Breast epithelium (tissue), 4 donors: ENCODE data around the gene NEGR1. TPM values are rescaled to one million over a fixed set of nuclear protein-coding genes. Genes with fewer than 3 reads are reported as not detected.

ENCODE experiments used
- DNase-seq, 2 donors: peaks; one replicate each; pipeline ENCODE4 v3.0.0-alpha.2; 2019; ENCODE audit warnings: low spot score in 2 of 2
- H3K27ac ChIP-seq, 2 donors: fragments of 200-600 bp; sonication (generic) in 1 of 2; one replicate each; pipeline ENCODE4 v1.5.1; 2016 to 2019; ENCODE audit warnings: mild to moderate bottlenecking in 1 of 2
- H3K27me3 ChIP-seq, 2 donors: fragments of 200-600 bp; sonication (generic) in 1 of 2; one replicate each; pipeline versions ENCODE4 v1.5.1 to v1.6.0; 2017 to 2019; ENCODE audit warnings: control low read depth in 1 of 2, mild to moderate bottlenecking in 1 of 2
- H3K36me3 ChIP-seq: fragments of 200-600 bp; one replicate; pipeline ENCODE4 v1.5.1; 2019
- H3K4me1 ChIP-seq, 2 donors: fragments of 200-600 bp; sonication (generic); one replicate each; pipeline ENCODE4 v1.5.1; 2016 to 2019; ENCODE audit warnings: control low read depth in 1 of 2
- H3K4me3 ChIP-seq, 3 donors: fragments of 200-600 bp; sonication (generic); 1 replicate in 2 of 3; 2 replicates in 1 of 3; pipeline ENCODE4 v1.5.1; 2016 to 2019; ENCODE audit warnings: mild to moderate bottlenecking in 3 of 3, moderate library complexity in 2 of 3
- H3K9me3 ChIP-seq, 2 donors: fragments of 200-600 bp; sonication (generic) in 1 of 2; one replicate each; pipeline ENCODE4 v1.5.1; 2016 to 2019; ENCODE audit warnings: control low read depth in 1 of 2
- POLR2A ChIP-seq: fragments of 450-650 bp; IDR thresholded peaks from one replicate; pipeline ENCODE4 v1.6.1; 2016; ENCODE audit warnings: antibody characterized with exemption, mild to moderate bottlenecking, moderate library complexity
- POLR2AphosphoS5 ChIP-seq, 3 donors: sonication (generic); formaldehyde crosslinking; IDR thresholded peaks; one replicate each; pipeline ENCODE4 v1.6.1; 2017; ENCODE audit warnings: antibody characterized with exemption in 3 of 3
- intact Hi-C: fragments of 100-400 bp; cut with DNase I; formaldehyde crosslinking; loops from one replicate; pipeline ENCODE4 v1.15.1; 2023; ENCODE audit warnings: low total_unique reads
- total RNA-seq, 3 donors: library from RNA; depleted of rRNA; stranded (reverse); fragments of >200 nt; gene quantifications; one replicate each; pipeline ENCODE4 v1.1.0, GENCODE V29; 2016
- TF ChIP-seq, protein P1 (sequence below), 3 donors: fragments of 450-650 bp; IDR thresholded peaks; one replicate each; pipeline ENCODE4 v1.5.1; 2016 to 2017; ENCODE audit warnings: antibody characterized with exemption in 3 of 3, mild to moderate bottlenecking in 3 of 3, moderate library complexity in 3 of 3

The NEGR1 gene
- total RNA-seq, 3 donors from 2014 or later: 5.6 to 33.3 (median 7.9) TPM

DNA sequence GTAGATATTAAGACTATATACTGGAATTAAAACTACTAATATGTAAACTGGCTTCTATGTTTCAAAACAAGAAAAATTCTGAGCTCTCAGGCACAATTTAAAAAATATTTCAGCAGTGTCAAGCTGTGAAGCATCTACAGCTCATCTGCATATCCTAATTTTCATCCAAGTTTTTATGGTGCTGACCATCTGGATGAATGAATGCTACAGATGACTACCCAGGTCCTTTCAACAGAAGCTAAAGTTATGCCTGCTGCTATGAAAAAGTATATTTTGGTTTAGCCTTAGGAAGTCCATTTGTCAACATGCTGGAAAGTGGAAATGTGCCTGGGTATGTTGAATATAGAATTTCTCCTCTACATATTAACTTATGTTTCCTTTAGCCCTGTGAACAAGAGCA lies 206.9 kb downstream of the NEGR1 start:
- no peak overlapping the region for H3K4me3 ChIP-seq
- no peak for TF ChIP-seq POLR2A

DNA sequence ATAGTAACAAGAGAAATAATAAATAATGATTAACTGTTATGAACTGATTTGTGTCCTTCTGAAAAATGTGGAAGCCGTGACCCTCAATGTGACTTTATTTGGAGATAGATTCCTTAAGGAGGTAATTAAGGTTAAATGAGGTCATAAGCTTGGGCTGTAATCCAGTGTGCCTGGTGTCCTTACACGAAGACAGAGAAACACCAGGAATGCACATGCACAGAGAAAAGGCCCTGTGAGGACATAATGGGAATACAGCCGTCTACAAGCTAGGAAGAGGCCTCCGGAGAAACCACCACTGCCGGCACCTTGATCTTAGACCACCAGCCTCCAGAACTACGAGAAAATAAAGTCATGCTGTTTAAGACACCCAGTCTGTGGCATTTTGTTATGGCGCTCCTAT lies 215.9 kb downstream of the NEGR1 start:
- H3K4me1 ChIP-seq: no peaks in the 10 kb centered on the region
- H3K36me3 ChIP-seq: no peaks in the 10 kb centered on the region
- no peak overlapping the region for H3K27ac ChIP-seq
- no peaks in the 10 kb centered on the region for H3K9me3 ChIP-seq
- TF ChIP-seq, protein P1, sequence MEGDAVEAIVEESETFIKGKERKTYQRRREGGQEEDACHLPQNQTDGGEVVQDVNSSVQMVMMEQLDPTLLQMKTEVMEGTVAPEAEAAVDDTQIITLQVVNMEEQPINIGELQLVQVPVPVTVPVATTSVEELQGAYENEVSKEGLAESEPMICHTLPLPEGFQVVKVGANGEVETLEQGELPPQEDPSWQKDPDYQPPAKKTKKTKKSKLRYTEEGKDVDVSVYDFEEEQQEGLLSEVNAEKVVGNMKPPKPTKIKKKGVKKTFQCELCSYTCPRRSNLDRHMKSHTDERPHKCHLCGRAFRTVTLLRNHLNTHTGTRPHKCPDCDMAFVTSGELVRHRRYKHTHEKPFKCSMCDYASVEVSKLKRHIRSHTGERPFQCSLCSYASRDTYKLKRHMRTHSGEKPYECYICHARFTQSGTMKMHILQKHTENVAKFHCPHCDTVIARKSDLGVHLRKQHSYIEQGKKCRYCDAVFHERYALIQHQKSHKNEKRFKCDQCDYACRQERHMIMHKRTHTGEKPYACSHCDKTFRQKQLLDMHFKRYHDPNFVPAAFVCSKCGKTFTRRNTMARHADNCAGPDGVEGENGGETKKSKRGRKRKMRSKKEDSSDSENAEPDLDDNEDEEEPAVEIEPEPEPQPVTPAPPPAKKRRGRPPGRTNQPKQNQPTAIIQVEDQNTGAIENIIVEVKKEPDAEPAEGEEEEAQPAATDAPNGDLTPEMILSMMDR (IDR thresholded peaks at IDR 0.05): no peak
- TF ChIP-seq POLR2AphosphoS5 (IDR thresholded peaks at IDR 0.05): no peak
- TF ChIP-seq POLR2A: no peak
- H3K4me3 ChIP-seq: no peak overlapping the region
- H3K27me3 ChIP-seq: no peaks in the 10 kb centered on the region
- DNase-seq: no peak
- intact Hi-C loops: no loop called here

More for the DNA sequence above, 206.9 kb downstream of the NEGR1 start:
- intact Hi-C loops: no loop called here
- Histone ChIP-seq H3K9me3 (no peaks in the 10 kb centered on the region), H3K27ac (no peak overlapping the region), H3K4me1 (no peaks in the 10 kb centered on the region), H3K27me3 (no peaks in the 10 kb centered on the region), H3K36me3 (no peaks in the 10 kb centered on the region)
- no peak for DNase-seq

DNA sequence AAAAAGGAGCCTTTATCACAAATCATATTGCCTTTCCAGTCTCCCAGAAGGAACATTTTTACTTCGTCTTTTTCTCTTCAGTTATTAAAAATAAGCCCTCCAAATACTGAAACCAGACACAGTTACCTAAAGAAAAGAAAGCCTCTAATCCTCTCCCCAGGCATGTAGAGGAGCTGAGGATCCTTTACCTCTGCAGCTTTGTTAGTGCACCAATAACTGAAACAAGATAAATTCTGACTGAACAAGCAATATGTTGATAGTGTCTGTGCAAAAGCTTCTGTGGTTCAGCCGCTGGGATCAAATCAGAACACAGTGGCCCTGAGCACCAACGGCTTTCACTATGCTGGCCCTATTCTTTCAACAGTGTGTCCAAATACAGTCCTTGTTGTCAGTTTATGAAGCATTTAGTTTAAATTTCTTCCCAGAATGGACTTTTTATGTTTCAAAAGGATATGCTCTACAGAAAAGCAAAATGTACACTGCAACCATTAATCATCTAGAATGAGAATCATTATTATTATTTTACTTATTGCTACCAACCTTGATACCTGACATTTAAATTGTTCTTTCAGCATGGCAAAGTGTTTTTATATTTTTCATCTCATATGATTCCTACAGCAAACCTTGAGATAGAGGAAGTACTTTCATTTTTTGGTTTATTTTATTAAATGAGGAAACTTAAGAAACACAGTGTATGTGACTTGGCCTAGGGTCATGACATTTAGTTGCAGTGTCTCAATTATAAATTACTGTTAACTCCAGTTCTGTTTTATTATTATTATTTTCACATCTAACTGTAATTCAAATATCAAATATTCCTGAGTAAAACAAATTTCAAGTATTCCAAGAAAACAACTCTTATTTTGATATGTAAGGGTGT lies 217.9 kb downstream of the NEGR1 start:
- Histone ChIP-seq H3K4me1 (no peaks in the 10 kb centered on the region), H3K27me3 (no peaks in the 10 kb centered on the region), H3K27ac (no peak overlapping the region), H3K4me3 (no peak overlapping the region), H3K36me3 (no peaks in the 10 kb centered on the region), H3K9me3 (no peaks in the 10 kb centered on the region)
- no peak for DNase-seq
- intact Hi-C loops: no loop called here
- TF ChIP-seq POLR2AphosphoS5 (IDR thresholded peaks at IDR 0.05): no peak

DNA sequence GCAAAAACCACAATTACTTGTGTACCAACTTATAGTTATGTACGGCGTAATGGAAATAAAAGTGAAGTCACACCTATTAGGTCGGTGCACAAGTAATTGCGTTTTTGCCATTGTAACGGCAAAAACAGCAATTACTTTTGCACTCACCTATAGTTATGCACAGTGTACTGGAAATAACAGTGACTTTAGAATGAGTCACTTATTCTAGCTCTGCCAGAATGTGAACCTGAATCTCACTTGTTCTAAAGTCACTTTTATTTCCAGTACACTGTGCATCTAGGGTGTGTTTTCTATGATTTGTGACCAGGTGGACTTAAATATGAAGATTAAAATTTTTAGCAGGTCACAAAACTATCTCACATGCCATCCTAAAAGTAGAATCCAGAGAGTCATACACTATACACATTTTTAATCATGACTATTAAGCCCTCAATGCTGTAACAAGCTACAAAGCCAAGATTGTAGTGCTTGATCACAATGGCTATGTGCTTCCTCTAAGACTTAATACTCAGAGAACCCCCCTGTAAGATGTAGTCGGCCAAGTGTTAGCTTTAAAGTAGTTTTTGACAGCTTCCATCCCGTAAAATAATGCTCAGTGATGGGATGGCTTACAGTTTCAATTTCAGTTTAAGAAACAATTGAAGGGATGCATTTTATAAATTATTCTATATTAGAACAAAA lies 218.8 kb downstream of the NEGR1 start:
- TF ChIP-seq, protein P1 (IDR thresholded peaks at IDR 0.05): no peak
- TF ChIP-seq POLR2A (no peak), POLR2AphosphoS5 (IDR thresholded peaks at IDR 0.05) (no peak)
- intact Hi-C loops: no loop called here
- no peak overlapping the region for H3K4me3 ChIP-seq
- no peaks in the 10 kb centered on the region for H3K4me1 ChIP-seq
- H3K36me3 ChIP-seq: no peaks in the 10 kb centered on the region
- H3K27ac ChIP-seq: no peak overlapping the region
- H3K27me3 ChIP-seq: no peaks in the 10 kb centered on the region
- no peaks in the 10 kb centered on the region for H3K9me3 ChIP-seq
- no peak for DNase-seq

- intact Hi-C loops: no loop called here
- Histone ChIP-seq H3K27ac (no peak overlapping the region), H3K9me3 (no peaks in the 10 kb centered on the region), H3K4me3 (no peak overlapping the region), H3K36me3 (no peaks in the 10 kb centered on the region), H3K27me3 (no peaks in the 10 kb centered on the region), H3K4me1 (no peaks in the 10 kb centered on the region)
- TF ChIP-seq POLR2AphosphoS5 (IDR thresholded peaks at IDR 0.05): no peak
- TF ChIP-seq, protein P1 (IDR thresholded peaks at IDR 0.05): no peak
- no peak for TF ChIP-seq POLR2A
- DNase-seq: no peak
Observed at GRCh38 chr1:72062584-72062983, 219.8 kb downstream of the NEGR1 start.
